ENCODE results near the gene CELF4. TPM values are rescaled to one million over a fixed set of nuclear protein-coding genes. Genes with fewer than 3 reads are reported as not detected.

Gene CELF4
- total RNA-seq, 1 experiment from 2014 or later: 0.40 TPM

- no peak overlapping the region for H3K4me3 ChIP-seq (ENCODE audit: low read length)
- H3K36me3 ChIP-seq (ENCODE audit: low read depth, low read length): no peaks in the 10 kb centered on the region
- intact Hi-C loops (cut with micrococcal nuclease): no loop called here
- H3K9me2 ChIP-seq (replicated peaks; ENCODE audit: low read length): no peaks in the 10 kb centered on the region
- POLR2A ChIA-PET (ENCODE audit: unreplicated experiment): no interaction called here
- H3K27me3 ChIP-seq (ENCODE audit: low read length): no peaks in the 10 kb centered on the region
- H3F3A ChIP-seq (ENCODE audit: low read length, unreplicated experiment): no peaks in the 10 kb centered on the region
- H4K20me1 ChIP-seq (ENCODE audit: low read length): no peaks in the 10 kb centered on the region
- BruUV-seq (replicated peaks): no TSS peak
- H3K9ac ChIP-seq (ENCODE audit: low read length): no peak overlapping the region
- no peak for DNase-seq
- H3K4me2 ChIP-seq (ENCODE audit: low read length): no peak overlapping the region
- no peaks in the 10 kb centered on the region for H3K9me3 ChIP-seq (ENCODE audit: low read length)
- no peaks in the 10 kb centered on the region for H3K79me2 ChIP-seq (ENCODE audit: low read length)
- CTCF ChIA-PET: no interaction called here
- no peak overlapping the region for H3K27ac ChIP-seq (ENCODE audit: low read length)
- ATAC-seq: no peak
- no peaks in the 10 kb centered on the region for H3K4me1 ChIP-seq (ENCODE audit: insufficient read depth, low read length)
- H2AFZ ChIP-seq (ENCODE audit: low read length): no peak overlapping the region
- TF ChIP-seq, protein P1, sequence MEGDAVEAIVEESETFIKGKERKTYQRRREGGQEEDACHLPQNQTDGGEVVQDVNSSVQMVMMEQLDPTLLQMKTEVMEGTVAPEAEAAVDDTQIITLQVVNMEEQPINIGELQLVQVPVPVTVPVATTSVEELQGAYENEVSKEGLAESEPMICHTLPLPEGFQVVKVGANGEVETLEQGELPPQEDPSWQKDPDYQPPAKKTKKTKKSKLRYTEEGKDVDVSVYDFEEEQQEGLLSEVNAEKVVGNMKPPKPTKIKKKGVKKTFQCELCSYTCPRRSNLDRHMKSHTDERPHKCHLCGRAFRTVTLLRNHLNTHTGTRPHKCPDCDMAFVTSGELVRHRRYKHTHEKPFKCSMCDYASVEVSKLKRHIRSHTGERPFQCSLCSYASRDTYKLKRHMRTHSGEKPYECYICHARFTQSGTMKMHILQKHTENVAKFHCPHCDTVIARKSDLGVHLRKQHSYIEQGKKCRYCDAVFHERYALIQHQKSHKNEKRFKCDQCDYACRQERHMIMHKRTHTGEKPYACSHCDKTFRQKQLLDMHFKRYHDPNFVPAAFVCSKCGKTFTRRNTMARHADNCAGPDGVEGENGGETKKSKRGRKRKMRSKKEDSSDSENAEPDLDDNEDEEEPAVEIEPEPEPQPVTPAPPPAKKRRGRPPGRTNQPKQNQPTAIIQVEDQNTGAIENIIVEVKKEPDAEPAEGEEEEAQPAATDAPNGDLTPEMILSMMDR (conservative IDR thresholded peaks at IDR 0.05; ENCODE audit: low read depth, low read length): no peak
- no peak for TF ChIP-seq EZH2 (IDR thresholded peaks at IDR 0.05; ENCODE audit: low read length, unreplicated experiment)
- TF ChIP-seq EZH2phosphoT487 (IDR thresholded peaks at IDR 0.05; ENCODE audit: borderline replicate concordance, low read length): no peak
These were observed 137.2 kb downstream of the CELF4 start for GRCh38 chr18:37428288-37428974.

- TF ChIP-seq EZH2phosphoT487 (IDR thresholded peaks at IDR 0.05; ENCODE audit: borderline replicate concordance, low read length) (no peak), EZH2 (IDR thresholded peaks at IDR 0.05; ENCODE audit: low read length, unreplicated experiment) (no peak)
- TF ChIP-seq, protein P1 (conservative IDR thresholded peaks at IDR 0.05; ENCODE audit: low read depth, low read length): no peak
- Histone ChIP-seq H3K4me1 (ENCODE audit: insufficient read depth, low read length) (no peaks in the 10 kb centered on the region), H3K27ac (ENCODE audit: low read length) (no peak overlapping the region), H3K4me3 (ENCODE audit: low read length) (no peak overlapping the region), H3K36me3 (ENCODE audit: low read depth, low read length) (no peaks in the 10 kb centered on the region), H3K9me2 (replicated peaks; ENCODE audit: low read length) (no peaks in the 10 kb centered on the region), H4K20me1 (ENCODE audit: low read length) (no peaks in the 10 kb centered on the region), H3K79me2 (ENCODE audit: low read length) (no peaks in the 10 kb centered on the region), H3K9me3 (ENCODE audit: low read length) (no peaks in the 10 kb centered on the region), H3K27me3 (ENCODE audit: low read length) (no peaks in the 10 kb centered on the region), H2AFZ (ENCODE audit: low read length) (no peak overlapping the region), H3K4me2 (ENCODE audit: low read length) (no peak overlapping the region), H3F3A (ENCODE audit: low read length, unreplicated experiment) (no peaks in the 10 kb centered on the region), H3K9ac (ENCODE audit: low read length) (no peak overlapping the region)
- ATAC-seq: no peak
- CTCF ChIA-PET: no interaction called here
- POLR2A ChIA-PET (ENCODE audit: unreplicated experiment): no interaction called here
- BruUV-seq (replicated peaks): no TSS peak
- no peak for DNase-seq
- intact Hi-C loops (cut with micrococcal nuclease): no loop called here
These were observed 139.0 kb downstream of the CELF4 start for GRCh38 chr18:37426586-37426985.

- H3K9me3 ChIP-seq (ENCODE audit: low read length): no peaks in the 10 kb centered on the region
- H3K27ac ChIP-seq (ENCODE audit: low read length): no peak overlapping the region
- H3K4me2 ChIP-seq (ENCODE audit: low read length): no peak overlapping the region
- no peaks in the 10 kb centered on the region for H4K20me1 ChIP-seq (ENCODE audit: low read length)
- TF ChIP-seq EZH2phosphoT487 (IDR thresholded peaks at IDR 0.05; ENCODE audit: borderline replicate concordance, low read length) (no peak), EZH2 (IDR thresholded peaks at IDR 0.05; ENCODE audit: low read length, unreplicated experiment) (no peak)
- TF ChIP-seq, protein P1 (conservative IDR thresholded peaks at IDR 0.05; ENCODE audit: low read depth, low read length): no peak
- ATAC-seq (no peak), DNase-seq (no peak)
- H3K4me1 ChIP-seq (ENCODE audit: insufficient read depth, low read length): no peaks in the 10 kb centered on the region
- H3K79me2 ChIP-seq (ENCODE audit: low read length): no peaks in the 10 kb centered on the region
- no peak overlapping the region for H3K4me3 ChIP-seq (ENCODE audit: low read length)
- no TSS peak for BruUV-seq (replicated peaks)
- no peaks in the 10 kb centered on the region for H3K27me3 ChIP-seq (ENCODE audit: low read length)
- H3K9me2 ChIP-seq (replicated peaks; ENCODE audit: low read length): no peaks in the 10 kb centered on the region
- no peaks in the 10 kb centered on the region for H3K36me3 ChIP-seq (ENCODE audit: low read depth, low read length)
- ChIA-PET CTCF (no interaction called here), POLR2A (ENCODE audit: unreplicated experiment) (no interaction called here)
- no peaks in the 10 kb centered on the region for H3F3A ChIP-seq (ENCODE audit: low read length, unreplicated experiment)
- H2AFZ ChIP-seq (ENCODE audit: low read length): no peak overlapping the region
- no peak overlapping the region for H3K9ac ChIP-seq (ENCODE audit: low read length)
- intact Hi-C loops (cut with micrococcal nuclease): no loop called here
These were observed 140.4 kb downstream of the CELF4 start for GRCh38 chr18:37425222-37425621.

Measured in PC-3 (cell line).